HepG2 (cell line): Measurements from ENCODE around the gene CCDC50.

Experiments used
- EP300 ChIP-seq, 3 experiments: sonication (generic) in 1 of 3; formaldehyde crosslinking in 1 of 3; IDR thresholded peaks; 2 replicates each; pipeline versions ENCODE4 v1.5.1 to v1.6.1; 2011 to 2020; ENCODE audit warnings: low read depth in 2 of 3, low read length in 2 of 3, borderline replicate concordance in 1 of 3, improper control_type of control experiment in 1 of 3, mild to moderate bottlenecking in 1 of 3, missing genetic modification reagents in 1 of 3, moderate library complexity in 1 of 3
- HMGA1 ChIP-seq: sonication (generic); formaldehyde crosslinking; conservative IDR thresholded peaks from 2 replicates; pipeline ENCODE4 v1.4.0; 2020; ENCODE audit warnings: missing genetic modification reagents
- SIN3B ChIP-seq: fragments of 150-350 bp; IDR thresholded peaks from 2 replicates; pipeline ENCODE4 v1.6.1; 2014; ENCODE audit warnings: low read length
- YY1 ChIP-seq: IDR thresholded peaks from 2 replicates; pipeline ENCODE4 v1.6.1; 2011; ENCODE audit warnings: low read length, low read depth, moderate library complexity, mild to moderate bottlenecking; ENCODE audit not compliant: insufficient read depth, insufficient replicate concordance
- ZNF703 ChIP-seq: sonication (generic); formaldehyde crosslinking; IDR thresholded peaks from 2 replicates; pipeline ENCODE4 v1.5.1; 2020; ENCODE audit warnings: missing genetic modification reagents, mild to moderate bottlenecking, moderate library complexity, borderline replicate concordance
- TF ChIP-seq, protein P1 (sequence below): sonication (generic); formaldehyde crosslinking; IDR thresholded peaks from 2 replicates; pipeline ENCODE4 v1.5.0; 2020; ENCODE audit warnings: mild to moderate bottlenecking, low read depth, missing genetic modification reagents, borderline replicate concordance
- TF ChIP-seq, protein P2 (sequence below): IDR thresholded peaks from 2 replicates; pipeline ENCODE4 v1.6.1; 2012; ENCODE audit warnings: low read depth, low read length, improper control_type of control experiment

DNA sequence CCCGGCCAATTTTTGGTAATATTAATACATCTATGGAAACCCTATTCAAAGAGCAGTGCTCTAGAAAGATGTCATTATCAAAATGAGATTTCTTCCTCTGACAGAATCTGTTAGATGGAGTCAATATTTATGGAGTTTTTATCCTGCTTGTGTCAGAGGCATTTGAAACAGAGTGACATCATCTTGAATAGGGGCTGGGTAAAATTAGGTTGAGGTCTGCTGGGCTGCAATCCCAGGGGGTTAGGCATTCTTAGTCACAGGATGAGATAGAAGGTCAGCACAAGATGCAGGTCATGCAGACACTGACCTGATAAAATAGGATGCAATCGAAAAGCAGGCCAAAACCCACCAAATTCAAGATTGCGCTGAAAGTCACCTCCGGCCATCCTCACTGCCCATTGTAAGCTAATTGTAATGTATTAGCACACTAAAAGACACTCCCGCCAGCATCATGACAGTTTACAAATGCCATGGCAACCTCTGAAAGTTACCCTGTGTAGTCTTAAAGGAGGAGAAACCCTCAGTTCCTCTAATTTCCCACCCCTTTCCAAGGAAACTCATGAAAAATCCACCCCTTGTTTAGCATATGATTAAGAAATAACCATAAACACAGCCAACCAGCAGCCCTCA lies 27.3 kb upstream of the CCDC50 start:
- no peak for TF ChIP-seq HMGA1
- no peak for TF ChIP-seq YY1
- TF ChIP-seq, protein P1, sequence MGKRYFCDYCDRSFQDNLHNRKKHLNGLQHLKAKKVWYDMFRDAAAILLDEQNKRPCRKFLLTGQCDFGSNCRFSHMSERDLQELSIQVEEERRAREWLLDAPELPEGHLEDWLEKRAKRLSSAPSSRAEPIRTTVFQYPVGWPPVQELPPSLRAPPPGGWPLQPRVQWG = no peak
- no peak for TF ChIP-seq ZNF703 (CRISPR knock-in tag)
- TF ChIP-seq EP300 (IDR thresholded peaks at IDR 0.05; ENCODE audit: low read depth in 2 of 2, low read length in 2 of 2) = no peak
- no peak for TF ChIP-seq EP300 (CRISPR knock-in tag; IDR thresholded peaks at IDR 0.05; ENCODE audit: borderline replicate concordance)
- no peak for TF ChIP-seq SIN3B
- TF ChIP-seq, protein P2, sequence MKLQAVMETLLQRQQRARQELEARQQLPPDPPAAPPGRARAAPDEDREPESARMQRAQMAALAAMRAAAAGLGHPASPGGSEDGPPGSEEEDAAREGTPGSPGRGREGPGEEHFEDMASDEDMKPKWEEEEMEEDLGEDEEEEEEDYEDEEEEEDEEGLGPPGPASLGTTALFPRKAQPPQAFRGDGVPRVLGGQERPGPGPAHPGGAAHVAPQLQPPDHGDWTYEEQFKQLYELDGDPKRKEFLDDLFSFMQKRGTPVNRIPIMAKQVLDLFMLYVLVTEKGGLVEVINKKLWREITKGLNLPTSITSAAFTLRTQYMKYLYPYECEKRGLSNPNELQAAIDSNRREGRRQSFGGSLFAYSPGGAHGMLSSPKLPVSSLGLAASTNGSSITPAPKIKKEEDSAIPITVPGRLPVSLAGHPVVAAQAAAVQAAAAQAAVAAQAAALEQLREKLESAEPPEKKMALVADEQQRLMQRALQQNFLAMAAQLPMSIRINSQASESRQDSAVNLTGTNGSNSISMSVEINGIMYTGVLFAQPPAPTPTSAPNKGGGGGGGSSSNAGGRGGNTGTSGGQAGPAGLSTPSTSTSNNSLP = no peak
